Uterus (tissue), 2 donors: Measurements from ENCODE around the gene RAET1L.
"Not testable (repeated sequence)": the region's sequence is repeated elsewhere in the genome, so short reads cannot be mapped to it uniquely, and the experiment has no call there.

Experiments used
- CTCF ChIP-seq, 4 experiments: fragments of 200-600 bp in 2 of 4; fragments of 450-650 bp in 2 of 4; sonication (generic) in 2 of 4; IDR thresholded peaks; one replicate each; pipeline ENCODE4 v1.5.1; 2016 to 2019; ENCODE audit warnings: antibody characterized with exemption in 4 of 4, mild to moderate bottlenecking in 2 of 4, moderate library complexity in 1 of 4
- POLR2A ChIP-seq, 2 donors: fragments of 450-650 bp; IDR thresholded peaks; one replicate each; pipeline ENCODE4 v1.6.1; 2016; ENCODE audit warnings: antibody characterized with exemption in 2 of 2, mild to moderate bottlenecking in 1 of 2, moderate library complexity in 1 of 2

- not testable (repeated sequence) for TF ChIP-seq CTCF, POLR2A (IDR thresholded peaks at IDR 0.05)
Observed at GRCh38 chr6:149991472-149991795, 33.9 kb downstream of the RAET1L start.
